Neural progenitor cell (in vitro differentiated cells): ENCODE measurements around the gene SPATA6. TPM values are rescaled to one million over a fixed set of nuclear protein-coding genes. Genes with fewer than 3 reads are reported as not detected.
"Not testable (repeated sequence)": the region's sequence is repeated elsewhere in the genome, so short reads cannot be mapped to it uniquely, and the experiment has no call there.

ENCODE experiments used
- DNase-seq: peaks from one replicate; pipeline ENCODE4 v3.0.0-alpha.2; 2016; ENCODE audit warnings: low spot score
- H2AFZ ChIP-seq: fragments of 200-600 bp; sonication (generic); replicated peaks from 2 replicates; pipeline ENCODE4 v1.6.1; 2016; ENCODE audit warnings: antibody characterized with exemption
- H3F3A ChIP-seq: fragments of 200-600 bp; sonication (generic); 2 replicates; pipeline ENCODE4 v1.6.1; 2016; ENCODE audit warnings: antibody characterized with exemption, low read depth
- H3K27ac ChIP-seq: fragments of 200-600 bp; sonication (generic); 2 replicates; pipeline ENCODE4 v1.5.1; 2016; ENCODE audit warnings: mild to moderate bottlenecking
- H3K27me3 ChIP-seq: fragments of 200-600 bp; sonication (generic); 2 replicates; pipeline ENCODE4 v1.6.1; 2016; ENCODE audit warnings: mild to moderate bottlenecking, moderate library complexity
- H3K36me3 ChIP-seq: fragments of 200-600 bp; sonication (generic); 2 replicates; pipeline ENCODE4 v1.5.1; 2016
- H3K4me1 ChIP-seq: fragments of 200-600 bp; sonication (generic); 2 replicates; pipeline ENCODE4 v1.6.1; 2016; ENCODE audit warnings: mixed run types
- H3K4me2 ChIP-seq: fragments of 200-600 bp; sonication (generic); 2 replicates; pipeline ENCODE4 v1.6.1; 2016
- H3K4me3 ChIP-seq: fragments of 200-600 bp; sonication (generic); 2 replicates; pipeline ENCODE4 v1.5.1; 2016
- H3K79me2 ChIP-seq: fragments of 200-600 bp; sonication (generic); 2 replicates; pipeline ENCODE4 v1.6.1; 2016; ENCODE audit warnings: low read depth
- H3K9ac ChIP-seq: fragments of 200-600 bp; sonication (generic); 2 replicates; pipeline ENCODE4 v1.6.1; 2016
- H3K9me3 ChIP-seq: fragments of 200-600 bp; sonication (generic); 2 replicates; pipeline ENCODE4 v1.5.1; 2016; ENCODE audit warnings: low read depth
- H4K20me1 ChIP-seq: fragments of 200-600 bp; sonication (generic); 2 replicates; pipeline ENCODE4 v1.6.1; 2016; ENCODE audit warnings: low read depth
- H3K27ac Mint-ChIP-seq: 3 replicates; pipeline ENCODE4 v1.8.0; 2021; ENCODE audit warnings: mixed read lengths
- H3K27me3 Mint-ChIP-seq: 2 replicates; pipeline ENCODE4 v1.8.0; 2022; ENCODE audit warnings: low read depth, mild to moderate bottlenecking, inconsistent platforms, moderate library complexity, mixed read lengths; ENCODE audit not compliant: insufficient read depth
- H3K36me3 Mint-ChIP-seq: 3 replicates; pipeline ENCODE4 v1.8.0; 2021; ENCODE audit warnings: mixed read lengths
- H3K4me1 Mint-ChIP-seq: 3 replicates; pipeline ENCODE4 v1.8.0; 2021; ENCODE audit warnings: mixed read lengths
- H3K4me3 Mint-ChIP-seq: 3 replicates; pipeline ENCODE4 v1.8.0; 2021; ENCODE audit warnings: mild to moderate bottlenecking, moderate library complexity, mixed read lengths
- H3K9me3 Mint-ChIP-seq: 3 replicates; pipeline ENCODE4 v1.8.0; 2020; ENCODE audit warnings: mixed read lengths
- EZH2 ChIP-seq: fragments of 200-600 bp; sonication (generic); IDR thresholded peaks from 2 replicates; pipeline ENCODE4 v1.6.1; 2017; ENCODE audit warnings: antibody characterized with exemption, mild to moderate bottlenecking, moderate library complexity
- EZH2phosphoT487 ChIP-seq: fragments of 200-600 bp; sonication (generic); IDR thresholded peaks from 2 replicates; pipeline ENCODE4 v1.6.1; 2017; ENCODE audit warnings: antibody characterized with exemption
- total RNA-seq: library from RNA; depleted of rRNA; stranded (reverse); fragments of >200 nt; gene quantifications from 2 replicates; pipeline ENCODE4 v1.2.3, GENCODE V29; 2015; ENCODE audit warnings: low replicate concordance
- TF ChIP-seq, protein P1 (sequence below): fragments of 200-600 bp; sonication (generic); IDR thresholded peaks from 2 replicates; pipeline ENCODE4 v1.5.1; 2017; ENCODE audit warnings: antibody characterized with exemption, mild to moderate bottlenecking

Gene SPATA6
- total RNA-seq, 1 donor from 2014 or later = 33.5 TPM

DNA sequence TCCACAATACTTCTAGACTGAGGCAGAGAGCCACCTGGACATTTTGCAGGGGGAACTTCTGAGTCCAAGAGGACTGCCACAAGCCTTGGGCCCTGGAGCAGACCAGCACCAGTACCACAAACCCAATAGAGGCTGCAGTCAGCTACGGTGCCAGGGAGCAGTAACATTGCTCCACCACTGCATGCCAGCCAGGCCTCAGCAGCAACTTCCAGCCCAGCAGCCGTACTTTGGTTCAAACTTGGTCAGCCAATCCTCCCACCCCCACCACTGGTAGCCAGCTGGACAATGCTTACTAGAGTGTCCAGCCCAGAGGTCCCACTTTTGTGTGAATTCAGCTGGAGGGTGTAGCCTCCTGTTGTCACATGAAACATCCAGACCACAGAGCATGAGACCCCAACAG lies 142.1 kb downstream of the SPATA6 start:
- Histone ChIP-seq H3F3A (no peaks in the 10 kb centered on the region), H3K27me3 (no peaks in the 10 kb centered on the region), H4K20me1 (no peaks in the 10 kb centered on the region), H3K4me2 (no peak overlapping the region), H3K36me3 (peaks cover 3% of the 10 kb centered on the region), H3K79me2 (no peaks in the 10 kb centered on the region), H2AFZ (no peak overlapping the region), H3K4me3 (no peak overlapping the region), H3K27ac (no peak overlapping the region), H3K9me3 (no peaks in the 10 kb centered on the region), H3K4me1 (no peaks in the 10 kb centered on the region), H3K9ac (no peak overlapping the region)
- H3K9me3 Mint-ChIP-seq = peaks cover 42% of the 10 kb centered on the region
- no peaks in the 10 kb centered on the region for H3K4me1 Mint-ChIP-seq
- H3K27ac Mint-ChIP-seq = no peak overlapping the region
- no peak for DNase-seq
- H3K4me3 Mint-ChIP-seq = no peak overlapping the region
- H3K27me3 Mint-ChIP-seq = peaks cover 3% of the 10 kb centered on the region
- peaks cover 50% of the 10 kb centered on the region for H3K36me3 Mint-ChIP-seq
- TF ChIP-seq EZH2 = no peak
- TF ChIP-seq, protein P1, sequence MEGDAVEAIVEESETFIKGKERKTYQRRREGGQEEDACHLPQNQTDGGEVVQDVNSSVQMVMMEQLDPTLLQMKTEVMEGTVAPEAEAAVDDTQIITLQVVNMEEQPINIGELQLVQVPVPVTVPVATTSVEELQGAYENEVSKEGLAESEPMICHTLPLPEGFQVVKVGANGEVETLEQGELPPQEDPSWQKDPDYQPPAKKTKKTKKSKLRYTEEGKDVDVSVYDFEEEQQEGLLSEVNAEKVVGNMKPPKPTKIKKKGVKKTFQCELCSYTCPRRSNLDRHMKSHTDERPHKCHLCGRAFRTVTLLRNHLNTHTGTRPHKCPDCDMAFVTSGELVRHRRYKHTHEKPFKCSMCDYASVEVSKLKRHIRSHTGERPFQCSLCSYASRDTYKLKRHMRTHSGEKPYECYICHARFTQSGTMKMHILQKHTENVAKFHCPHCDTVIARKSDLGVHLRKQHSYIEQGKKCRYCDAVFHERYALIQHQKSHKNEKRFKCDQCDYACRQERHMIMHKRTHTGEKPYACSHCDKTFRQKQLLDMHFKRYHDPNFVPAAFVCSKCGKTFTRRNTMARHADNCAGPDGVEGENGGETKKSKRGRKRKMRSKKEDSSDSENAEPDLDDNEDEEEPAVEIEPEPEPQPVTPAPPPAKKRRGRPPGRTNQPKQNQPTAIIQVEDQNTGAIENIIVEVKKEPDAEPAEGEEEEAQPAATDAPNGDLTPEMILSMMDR = no peak
- no peak for TF ChIP-seq EZH2phosphoT487

DNA sequence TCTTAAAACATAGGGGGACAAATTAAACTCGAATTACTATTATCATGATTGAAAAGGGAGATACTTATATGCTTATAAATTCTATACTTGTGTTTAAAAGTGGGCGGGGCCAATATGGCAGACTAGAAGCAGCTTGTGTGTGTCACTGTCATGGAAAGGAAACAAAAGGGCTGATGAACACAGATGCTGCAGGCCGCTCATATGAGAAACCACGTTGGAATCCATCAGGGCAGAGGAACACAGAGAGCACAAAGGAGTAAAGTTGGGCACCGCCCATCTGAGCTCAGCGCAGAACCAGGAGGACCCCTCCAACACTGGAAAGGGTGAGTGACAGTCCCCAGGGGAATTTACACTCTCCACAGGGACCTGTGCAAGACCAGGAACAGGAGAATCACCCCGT lies 142.5 kb downstream of the SPATA6 start:
- no peaks in the 10 kb centered on the region for H3K4me1 Mint-ChIP-seq
- H3K9me3 ChIP-seq = no peaks in the 10 kb centered on the region
- H3K79me2 ChIP-seq = no peaks in the 10 kb centered on the region
- no peaks in the 10 kb centered on the region for H3F3A ChIP-seq
- H3K4me3 Mint-ChIP-seq = no peak overlapping the region
- H3K4me2 ChIP-seq = no peak overlapping the region
- H3K4me1 ChIP-seq = no peaks in the 10 kb centered on the region
- H4K20me1 ChIP-seq = no peaks in the 10 kb centered on the region
- DNase-seq = no peak
- H3K4me3 ChIP-seq = no peak overlapping the region
- no peak overlapping the region for H2AFZ ChIP-seq
- no peak overlapping the region for H3K27ac ChIP-seq
- TF ChIP-seq, protein P1 = no peak
- TF ChIP-seq EZH2 (no peak), EZH2phosphoT487 (no peak)
- H3K27ac Mint-ChIP-seq = no peak overlapping the region
- peaks cover 4% of the 10 kb centered on the region for H3K27me3 Mint-ChIP-seq
- H3K36me3 ChIP-seq = peaks cover 3% of the 10 kb centered on the region
- H3K9me3 Mint-ChIP-seq = peaks cover 44% of the 10 kb centered on the region
- no peaks in the 10 kb centered on the region for H3K27me3 ChIP-seq
- no peak overlapping the region for H3K9ac ChIP-seq
- H3K36me3 Mint-ChIP-seq = peaks cover 53% of the 10 kb centered on the region

DNA sequence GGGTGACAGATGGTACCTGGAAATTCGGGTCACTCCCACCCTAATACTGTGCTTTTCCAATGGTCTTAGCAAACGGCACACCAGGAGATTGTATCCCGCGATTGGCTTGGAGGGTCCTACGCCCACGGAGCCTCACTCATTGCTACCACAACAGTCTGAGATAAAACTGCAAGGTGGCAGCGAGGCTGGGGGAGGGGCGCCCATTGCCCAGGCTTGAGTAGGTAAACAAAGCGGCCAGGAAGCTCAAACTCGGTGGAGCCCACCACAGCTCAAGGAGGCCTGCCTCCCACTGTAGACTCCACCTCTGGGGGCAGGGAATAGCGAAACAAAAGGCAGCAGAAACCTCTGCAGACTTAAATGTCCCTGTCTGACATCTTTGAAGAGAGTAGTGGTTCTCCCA lies 160.2 kb downstream of the SPATA6 start:
- H3K79me2 ChIP-seq, H3K27ac Mint-ChIP-seq, H2AFZ ChIP-seq, H3K4me1 ChIP-seq, H4K20me1 ChIP-seq, H3K4me2 ChIP-seq, H3K36me3 ChIP-seq, H3F3A ChIP-seq, H3K9ac ChIP-seq, H3K9me3 ChIP-seq, DNase-seq, H3K4me3 ChIP-seq, H3K27ac ChIP-seq, H3K4me1 Mint-ChIP-seq, H3K4me3 Mint-ChIP-seq, H3K27me3 Mint-ChIP-seq, H3K27me3 ChIP-seq: not testable (repeated sequence)
- Mint-ChIP-seq H3K36me3 (peaks cover 22% of the 10 kb centered on the region), H3K9me3 (peaks cover 32% of the 10 kb centered on the region)

DNA sequence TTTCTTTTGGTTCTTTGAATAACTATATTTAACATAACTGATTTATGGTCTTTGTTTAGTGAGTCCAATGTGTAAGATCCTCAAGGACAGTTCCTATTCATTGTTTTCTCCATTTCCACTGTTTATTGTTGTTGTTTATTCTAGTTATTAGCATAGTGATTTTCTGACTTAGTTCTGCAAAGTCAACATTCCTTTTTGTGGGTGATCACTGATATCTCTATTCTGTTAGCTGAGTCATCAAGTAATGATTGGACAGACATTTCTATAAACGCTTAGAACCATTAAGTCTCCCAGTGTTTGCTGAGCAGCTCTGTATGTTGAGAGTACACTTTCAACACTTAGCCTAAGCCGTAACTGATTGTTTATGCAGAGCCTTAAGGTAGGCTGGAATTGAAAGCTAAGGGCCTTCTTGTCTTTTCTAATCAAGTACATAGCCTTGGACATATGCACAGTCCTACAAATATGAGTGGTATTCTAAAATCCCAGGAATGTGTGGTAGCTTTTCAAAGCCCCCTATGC lies 162.4 kb downstream of the SPATA6 start:
- peaks cover 20% of the 10 kb centered on the region for H3K36me3 Mint-ChIP-seq
- H3K27ac Mint-ChIP-seq = no peak overlapping the region

More for the DNA sequence above, 162.4 kb downstream of the SPATA6 start:
- Histone ChIP-seq H3K4me2 (no peak overlapping the region), H3K4me3 (no peak overlapping the region), H3F3A (no peaks in the 10 kb centered on the region), H3K36me3 (no peaks in the 10 kb centered on the region), H3K27me3 (no peaks in the 10 kb centered on the region), H3K79me2 (no peaks in the 10 kb centered on the region), H2AFZ (no peak overlapping the region), H3K9ac (no peak overlapping the region), H4K20me1 (no peaks in the 10 kb centered on the region), H3K27ac (no peak overlapping the region), H3K4me1 (peaks cover 6% of the 10 kb centered on the region), H3K9me3 (no peaks in the 10 kb centered on the region)
- TF ChIP-seq, protein P1 = no peak
- TF ChIP-seq EZH2phosphoT487 (no peak), EZH2 (no peak)
- H3K9me3 Mint-ChIP-seq = peaks cover 19% of the 10 kb centered on the region
- no peaks in the 10 kb centered on the region for H3K4me1 Mint-ChIP-seq
- H3K4me3 Mint-ChIP-seq = no peak overlapping the region
- no peaks in the 10 kb centered on the region for H3K27me3 Mint-ChIP-seq
- DNase-seq = no peak
